NCI-H748 (cell line): ENCODE measurements around the gene ARPC5.

Experiments used
- DNase-seq: peaks from one replicate; lab custom pipeline; 2025; ENCODE audit not compliant: unreplicated experiment; lab: John Stamatoyannopoulos, UW

ARPC5 gene

GRCh38 chr1:183588827-183589226 lies 46.8 kb downstream of the ARPC5 start:
- DNase-seq = peak; percentile 3

GRCh38 chr1:183586926-183587325 lies 48.7 kb downstream of the ARPC5 start:
- DNase-seq = no peak

GRCh38 chr1:183586455-183586854 lies 49.1 kb downstream of the ARPC5 start:
- no peak for DNase-seq

GRCh38 chr1:183585038-183585437 lies 50.5 kb downstream of the ARPC5 start:
- no peak for DNase-seq

- DNase-seq = no peak
These were observed 51.4 kb downstream of the ARPC5 start for GRCh38 chr1:183584147-183584546.

- no peak for DNase-seq
These were observed 52.1 kb downstream of the ARPC5 start for GRCh38 chr1:183583466-183583865.

GRCh38 chr1:183582021-183582713 lies 53.4 kb downstream of the ARPC5 start:
- DNase-seq = no peak

GRCh38 chr1:183580281-183580682 lies 55.3 kb downstream of the ARPC5 start:
- DNase-seq = peak; percentile 16

GRCh38 chr1:183578856-183579255 lies 56.7 kb downstream of the ARPC5 start:
- no peak for DNase-seq

- DNase-seq = no peak
These were observed 57.6 kb downstream of the ARPC5 start for GRCh38 chr1:183577897-183578465.

- DNase-seq = no peak
These were observed 59.0 kb downstream of the ARPC5 start for GRCh38 chr1:183576537-183576936.

GRCh38 chr1:183575606-183576005 lies 60.0 kb downstream of the ARPC5 start:
- DNase-seq = no peak

GRCh38 chr1:183572721-183573120 lies 62.9 kb downstream of the ARPC5 start:
- no peak for DNase-seq

- DNase-seq = no peak
These were observed 63.8 kb downstream of the ARPC5 start for GRCh38 chr1:183571678-183572268.
